Measurements from ENCODE around the gene PCDHGA11. TPM values are rescaled to one million over a fixed set of nuclear protein-coding genes. Genes with fewer than 3 reads are reported as not detected.
"Not testable (repeated sequence)": the region's sequence is repeated elsewhere in the genome, so short reads cannot be mapped to it uniquely, and the experiment has no call there.

PCDHGA11 gene
- polyA plus RNA-seq (ENCODE audit: insufficient read length in 4 of 4), result 1 to 10 TPM; 4.4 to 5.5 (median 4.9) TPM

DNA sequence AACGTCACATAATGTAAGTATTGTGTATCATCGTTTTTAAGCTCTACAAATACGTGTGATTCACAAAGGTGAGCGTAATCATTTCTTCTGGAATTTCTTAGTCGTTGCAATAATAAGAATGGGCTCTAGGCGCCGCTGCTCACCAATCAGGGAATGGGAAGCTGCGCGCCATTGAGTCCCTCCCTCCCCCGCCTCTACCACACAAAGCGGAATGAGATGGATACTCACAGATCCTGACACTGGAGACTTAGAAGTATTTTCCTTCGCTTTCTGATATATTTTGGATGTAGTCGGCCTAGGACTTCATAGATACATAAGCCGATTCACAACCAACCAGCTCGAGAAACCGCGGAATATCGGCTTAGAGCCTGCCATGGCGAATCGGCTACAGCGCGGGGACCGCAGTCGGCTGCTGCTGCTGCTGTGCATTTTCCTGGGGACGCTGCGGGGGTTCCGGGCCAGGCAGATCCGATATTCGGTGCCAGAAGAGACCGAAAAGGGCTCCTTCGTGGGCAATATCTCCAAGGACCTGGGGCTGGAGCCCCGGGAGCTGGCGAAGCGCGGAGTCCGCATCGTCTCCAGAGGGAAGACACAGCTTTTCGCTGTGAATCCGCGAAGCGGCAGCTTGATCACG, at the start of gene PCDHGA11:
Gene PCDHGA11, plus strand, starts transcription at position 197 of the 634 bp plus-strand sequence. Its CDS starts 177 bp downstream, at position 374.
- DNase-seq (ENCODE audit: low read depth in 4 of 4, low spot score in 3 of 4), result no peak

DNA sequence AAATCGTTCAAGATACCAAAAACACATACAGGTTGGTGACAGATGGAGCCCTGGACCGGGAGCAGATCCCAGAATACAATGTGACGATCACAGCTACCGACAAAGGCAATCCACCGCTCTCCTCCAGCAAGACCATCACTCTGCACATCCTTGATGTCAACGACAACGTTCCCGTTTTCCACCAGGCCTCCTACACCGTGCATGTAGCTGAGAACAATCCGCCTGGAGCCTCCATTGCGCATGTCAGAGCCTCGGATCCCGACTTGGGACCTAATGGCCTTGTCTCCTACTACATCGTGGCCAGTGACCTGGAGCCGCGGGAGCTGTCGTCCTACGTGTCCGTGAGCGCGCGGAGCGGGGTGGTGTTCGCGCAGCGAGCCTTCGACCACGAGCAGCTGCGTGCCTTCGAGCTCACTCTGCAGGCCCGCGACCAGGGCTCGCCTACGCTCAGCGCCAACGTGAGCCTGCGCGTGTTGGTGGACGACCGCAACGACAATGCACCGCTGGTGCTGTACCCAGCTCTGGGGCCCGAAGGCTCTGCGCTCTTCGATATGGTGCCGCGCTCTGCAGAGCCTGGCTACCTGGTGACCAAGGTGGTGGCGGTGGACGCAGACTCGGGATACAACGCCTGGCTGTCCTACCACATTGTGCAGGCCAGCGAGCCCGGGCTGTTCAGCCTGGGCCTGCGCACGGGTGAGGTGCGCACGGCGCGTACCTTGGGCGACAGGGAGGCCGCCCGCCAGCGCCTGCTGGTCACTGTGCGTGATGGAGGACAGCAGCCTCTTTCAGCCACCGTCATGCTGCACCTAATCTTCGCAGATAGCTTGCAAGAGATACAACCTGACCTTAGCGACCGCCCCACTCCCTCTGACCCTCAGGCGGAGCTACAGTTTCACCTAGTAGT, 49.0 kb upstream of the PCDHGA11 start:
- no peak for DNase-seq (ENCODE audit: low read depth in 4 of 4, low spot score in 3 of 4)

DNA sequence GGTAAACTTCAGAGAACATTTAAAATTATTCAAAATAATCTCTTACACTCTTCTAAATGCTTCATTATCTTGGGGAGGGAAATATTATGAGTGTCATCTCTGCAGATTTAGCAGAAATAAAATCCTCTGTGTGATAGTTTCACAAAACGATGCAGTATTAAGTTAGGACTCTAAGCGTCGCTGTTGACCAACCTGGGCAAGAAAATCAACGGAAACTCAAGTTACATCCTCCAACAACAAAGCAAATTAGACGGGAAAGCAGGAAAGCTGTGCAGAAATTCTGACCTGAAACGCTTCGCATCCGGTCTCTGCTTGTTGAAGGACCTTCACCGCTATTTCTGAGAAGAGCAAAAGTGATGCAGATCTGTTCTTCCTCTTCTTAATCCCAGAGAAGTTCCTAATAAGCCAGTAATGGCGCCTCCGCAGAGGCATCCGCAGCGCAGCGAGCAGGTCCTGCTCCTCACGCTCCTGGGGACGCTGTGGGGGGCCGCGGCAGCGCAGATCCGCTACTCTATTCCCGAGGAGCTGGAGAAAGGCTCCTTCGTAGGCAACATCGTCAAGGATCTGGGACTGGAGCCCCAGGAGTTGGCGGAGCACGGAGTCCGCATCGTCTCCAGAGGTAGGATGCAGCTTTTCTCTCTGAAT, 47.1 kb upstream of the PCDHGA11 start, which contains the start of gene PCDHGA6:
Gene PCDHGA6, plus strand, starts transcription at position 219 of the 645 bp plus-strand sequence. Its CDS starts 193 bp downstream, at position 412.
- no peak for DNase-seq (ENCODE audit: low read depth in 4 of 4, low spot score in 3 of 4)

DNA sequence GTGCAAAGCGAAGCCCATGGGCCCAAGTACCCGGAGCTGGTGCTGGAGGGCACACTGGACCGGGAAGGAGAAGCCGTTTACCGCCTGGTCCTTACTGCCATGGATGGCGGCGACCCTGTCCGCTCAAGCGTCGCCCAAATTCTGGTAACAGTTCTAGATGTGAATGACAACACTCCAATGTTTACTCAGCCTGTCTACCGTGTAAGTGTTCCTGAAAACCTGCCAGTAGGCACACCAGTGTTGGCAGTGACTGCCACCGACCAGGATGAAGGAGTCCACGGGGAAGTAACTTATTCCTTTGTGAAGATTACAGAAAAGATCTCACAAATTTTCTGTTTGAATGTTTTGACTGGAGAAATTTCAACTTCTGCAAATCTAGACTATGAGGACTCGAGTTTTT, 46.2 kb upstream of the PCDHGA11 start:
- DNase-seq (ENCODE audit: low read depth in 4 of 4, low spot score in 3 of 4), result no peak

DNA sequence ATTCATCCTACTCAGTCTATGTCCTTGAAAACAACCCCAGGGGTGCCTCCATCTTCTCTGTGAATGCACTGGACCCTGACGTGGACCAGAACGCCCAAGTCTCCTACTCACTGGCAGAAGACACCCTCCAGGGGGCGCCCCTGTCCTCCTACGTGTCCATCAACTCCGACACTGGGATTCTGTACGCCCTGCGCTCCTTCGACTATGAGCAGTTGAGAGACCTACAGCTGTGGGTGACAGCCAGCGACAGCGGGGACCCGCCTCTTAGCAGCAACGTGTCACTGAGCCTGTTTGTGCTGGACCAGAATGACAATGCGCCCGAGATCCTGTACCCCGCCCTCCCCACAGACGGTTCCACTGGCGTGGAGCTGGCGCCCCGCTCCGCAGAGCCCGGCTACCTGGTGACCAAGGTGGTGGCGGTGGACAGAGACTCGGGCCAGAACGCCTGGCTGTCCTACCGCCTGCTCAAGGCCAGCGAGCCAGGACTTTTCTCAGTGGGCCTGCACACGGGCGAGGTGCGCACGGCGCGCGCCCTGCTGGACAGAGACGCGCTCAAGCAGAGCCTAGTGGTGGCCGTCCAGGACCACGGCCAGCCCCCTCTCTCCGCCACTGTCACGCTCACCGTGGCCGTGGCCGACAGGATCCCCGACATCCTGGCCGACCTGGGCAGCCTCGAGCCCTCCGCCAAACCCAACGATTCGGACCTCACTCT, 45.3 kb upstream of the PCDHGA11 start:
- DNase-seq (ENCODE audit: low read depth in 4 of 4, low spot score in 3 of 4), result not testable (repeated sequence)

DNA sequence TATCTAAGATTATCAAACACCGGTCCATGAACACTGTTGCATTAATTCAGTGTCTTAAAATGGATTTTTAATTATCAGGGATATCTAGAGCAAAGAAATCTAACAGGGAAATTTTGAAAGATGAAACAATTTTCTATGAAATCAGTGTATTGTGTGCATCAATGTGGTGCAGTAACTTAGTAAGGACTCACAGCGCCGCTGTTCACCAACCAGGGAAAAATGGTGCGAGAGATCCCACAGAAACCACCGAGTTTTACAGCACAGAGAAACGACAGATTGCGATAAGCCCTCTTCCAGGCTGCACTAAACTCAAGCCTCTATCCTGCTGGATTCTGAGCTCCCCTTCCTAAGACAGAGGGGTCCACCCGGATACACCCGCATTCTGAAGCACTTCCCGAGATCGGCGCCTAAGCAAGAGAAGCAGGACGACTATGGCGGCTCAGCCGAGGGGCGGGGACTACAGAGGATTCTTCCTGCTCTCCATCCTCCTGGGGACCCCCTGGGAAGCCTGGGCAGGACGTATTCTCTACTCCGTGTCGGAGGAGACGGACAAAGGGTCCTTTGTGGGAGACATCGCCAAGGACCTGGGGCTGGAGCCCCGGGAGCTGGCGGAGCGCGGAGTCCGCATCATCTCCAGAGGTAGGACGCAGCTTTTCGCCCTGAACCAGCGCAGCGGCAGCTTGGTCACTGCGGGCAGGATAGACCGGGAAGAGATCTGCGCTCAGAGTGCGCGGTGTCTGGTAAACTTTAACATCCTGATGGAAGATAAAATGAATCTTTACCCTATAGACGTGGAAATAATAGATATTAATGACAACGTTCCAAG, 38.2 kb upstream of the PCDHGA11 start, which contains the start of gene PCDHGA7:
Gene PCDHGA7, plus strand, starts transcription at position 274 of the 826 bp plus-strand sequence. Its CDS starts 158 bp downstream, at position 432.
- no peak for DNase-seq (ENCODE audit: low read depth in 4 of 4, low spot score in 3 of 4)

DNA sequence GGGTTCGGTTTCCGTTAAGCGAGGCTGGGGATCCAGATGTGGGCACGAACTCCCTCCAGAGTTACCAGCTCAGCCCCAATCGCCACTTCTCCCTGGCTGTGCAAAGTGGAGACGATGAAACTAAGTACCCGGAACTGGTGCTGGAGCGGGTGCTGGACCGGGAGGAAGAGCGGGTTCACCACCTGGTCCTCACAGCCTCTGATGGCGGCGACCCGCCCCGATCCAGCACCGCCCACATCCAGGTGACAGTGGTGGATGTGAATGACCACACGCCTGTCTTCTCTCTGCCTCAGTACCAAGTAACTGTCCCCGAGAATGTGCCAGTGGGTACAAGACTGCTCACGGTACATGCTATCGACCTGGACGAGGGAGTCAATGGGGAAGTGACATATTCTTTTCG, 37.5 kb upstream of the PCDHGA11 start:
- DNase-seq (ENCODE audit: low read depth in 4 of 4, low spot score in 3 of 4), result no peak

DNA sequence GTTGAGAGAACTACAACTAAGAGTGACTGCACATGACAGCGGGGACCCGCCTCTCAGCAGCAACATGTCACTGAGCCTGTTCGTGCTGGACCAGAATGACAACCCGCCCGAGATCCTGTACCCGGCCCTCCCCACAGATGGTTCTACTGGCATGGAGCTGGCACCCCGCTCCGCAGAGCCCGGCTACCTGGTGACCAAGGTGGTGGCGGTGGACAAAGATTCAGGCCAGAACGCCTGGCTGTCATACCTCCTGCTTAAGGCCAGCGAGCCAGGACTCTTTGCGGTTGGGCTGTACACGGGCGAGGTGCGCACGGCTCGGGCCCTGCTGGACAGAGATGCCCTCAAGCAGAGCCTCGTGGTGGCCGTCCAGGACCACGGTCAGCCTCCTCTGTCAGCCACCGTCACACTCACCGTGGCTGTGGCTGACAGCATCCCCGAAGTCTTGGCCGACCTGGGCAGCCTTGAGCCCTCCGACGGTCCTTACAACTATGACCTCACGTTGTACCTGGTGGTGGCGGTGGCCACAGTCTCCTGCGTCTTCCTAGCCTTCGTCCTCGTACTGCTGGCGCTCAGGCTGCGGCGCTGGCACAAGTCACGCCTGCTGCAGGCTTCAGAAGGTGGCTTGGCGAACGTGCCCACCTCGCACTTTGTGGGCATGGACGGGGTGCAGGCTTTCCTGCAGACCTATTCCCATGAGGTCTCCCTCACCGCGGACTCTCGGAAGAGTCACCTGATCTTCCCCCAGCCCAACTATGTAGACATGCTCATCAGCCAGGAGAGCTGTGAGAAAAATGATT, 36.2 kb upstream of the PCDHGA11 start:
- no peak for DNase-seq (ENCODE audit: low read depth in 4 of 4, low spot score in 3 of 4)

DNA sequence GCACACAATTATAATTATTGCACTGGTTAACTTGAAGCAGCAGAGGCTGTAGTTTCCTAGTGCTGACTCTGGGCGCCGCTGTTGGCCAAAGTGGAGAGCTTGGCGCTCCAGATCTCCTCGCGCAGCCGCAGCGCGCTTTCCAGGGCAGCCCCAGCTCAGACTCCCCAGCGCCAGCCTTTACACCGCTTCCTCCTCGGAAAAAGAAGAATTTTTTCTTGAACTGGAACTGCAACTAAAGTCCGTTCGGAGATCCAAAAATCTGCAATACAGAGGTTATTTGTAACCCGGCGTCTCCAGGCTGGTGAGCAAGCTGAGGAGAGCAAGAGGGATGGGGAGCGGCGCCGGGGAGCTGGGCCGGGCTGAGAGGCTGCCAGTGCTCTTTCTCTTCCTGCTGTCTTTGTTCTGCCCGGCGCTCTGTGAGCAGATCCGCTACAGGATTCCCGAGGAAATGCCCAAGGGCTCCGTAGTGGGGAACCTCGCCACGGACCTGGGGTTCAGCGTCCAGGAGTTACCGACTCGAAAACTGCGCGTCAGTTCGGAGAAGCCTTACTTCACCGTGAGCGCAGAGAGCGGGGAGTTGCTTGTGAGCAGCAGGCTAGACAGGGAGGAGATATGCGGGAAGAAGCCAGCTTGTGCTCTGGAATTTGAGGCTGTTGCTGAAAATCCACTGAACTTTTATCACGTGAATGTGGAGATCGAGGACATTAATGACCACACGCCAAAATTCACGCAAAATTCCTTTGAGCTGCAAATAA, 33.1 kb upstream of the PCDHGA11 start, which contains the start of gene PCDHGB4:
Gene PCDHGB4, plus strand, starts transcription at position 142 of the 755 bp plus-strand sequence. Its CDS starts 187 bp downstream, at position 329.
- DNase-seq (ENCODE audit: low read depth in 4 of 4, low spot score in 3 of 4), result not testable (repeated sequence)

DNA sequence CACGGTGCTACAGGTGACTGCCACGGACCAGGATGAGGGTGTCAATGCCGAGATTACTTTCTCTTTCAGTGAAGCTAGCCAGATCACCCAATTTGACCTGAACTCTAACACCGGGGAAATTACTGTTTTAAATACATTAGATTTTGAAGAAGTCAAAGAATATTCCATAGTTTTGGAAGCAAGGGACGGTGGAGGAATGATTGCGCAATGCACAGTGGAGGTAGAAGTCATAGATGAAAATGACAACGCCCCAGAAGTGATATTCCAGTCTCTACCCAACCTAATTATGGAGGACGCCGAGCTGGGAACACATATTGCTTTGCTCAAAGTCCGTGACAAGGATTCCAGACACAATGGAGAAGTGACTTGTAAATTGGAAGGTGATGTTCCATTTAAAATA, 32.2 kb upstream of the PCDHGA11 start:
- DNase-seq (ENCODE audit: low read depth in 4 of 4, low spot score in 3 of 4), result no peak

DNA sequence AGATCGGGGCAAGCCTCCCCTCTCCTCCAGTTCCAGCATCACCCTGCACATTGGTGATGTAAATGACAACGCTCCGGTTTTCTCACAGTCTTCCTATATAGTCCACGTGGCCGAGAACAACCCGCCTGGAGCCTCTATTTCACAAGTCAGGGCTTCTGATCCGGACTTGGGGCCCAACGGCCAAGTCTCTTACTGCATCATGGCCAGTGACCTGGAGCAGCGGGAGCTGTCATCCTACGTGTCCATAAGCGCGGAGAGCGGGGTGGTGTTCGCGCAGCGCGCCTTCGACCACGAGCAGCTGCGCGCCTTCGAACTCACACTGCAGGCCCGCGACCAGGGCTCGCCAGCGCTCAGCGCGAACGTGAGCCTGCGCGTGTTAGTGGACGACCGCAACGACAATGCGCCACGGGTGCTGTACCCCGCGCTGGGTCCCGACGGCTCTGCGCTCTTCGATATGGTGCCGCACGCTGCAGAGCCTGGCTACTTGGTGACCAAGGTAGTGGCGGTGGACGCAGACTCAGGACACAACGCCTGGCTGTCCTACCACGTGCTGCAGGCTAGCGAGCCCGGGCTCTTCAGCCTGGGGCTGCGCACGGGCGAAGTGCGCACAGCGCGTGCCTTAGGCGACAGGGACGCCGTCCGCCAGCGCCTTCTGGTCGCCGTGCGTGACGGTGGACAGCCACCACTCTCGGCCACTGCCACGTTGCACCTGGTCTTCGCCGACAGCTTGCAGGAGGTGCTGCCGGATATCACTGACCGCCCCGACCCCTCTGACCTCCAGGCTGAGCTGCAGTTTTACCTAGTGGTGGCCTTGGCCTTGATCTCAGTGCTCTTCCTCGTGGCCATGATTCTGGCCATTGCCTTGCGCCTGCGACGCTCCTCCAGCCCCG, 31.5 kb upstream of the PCDHGA11 start:
- no peak for DNase-seq (ENCODE audit: low read depth in 4 of 4, low spot score in 3 of 4)

DNA sequence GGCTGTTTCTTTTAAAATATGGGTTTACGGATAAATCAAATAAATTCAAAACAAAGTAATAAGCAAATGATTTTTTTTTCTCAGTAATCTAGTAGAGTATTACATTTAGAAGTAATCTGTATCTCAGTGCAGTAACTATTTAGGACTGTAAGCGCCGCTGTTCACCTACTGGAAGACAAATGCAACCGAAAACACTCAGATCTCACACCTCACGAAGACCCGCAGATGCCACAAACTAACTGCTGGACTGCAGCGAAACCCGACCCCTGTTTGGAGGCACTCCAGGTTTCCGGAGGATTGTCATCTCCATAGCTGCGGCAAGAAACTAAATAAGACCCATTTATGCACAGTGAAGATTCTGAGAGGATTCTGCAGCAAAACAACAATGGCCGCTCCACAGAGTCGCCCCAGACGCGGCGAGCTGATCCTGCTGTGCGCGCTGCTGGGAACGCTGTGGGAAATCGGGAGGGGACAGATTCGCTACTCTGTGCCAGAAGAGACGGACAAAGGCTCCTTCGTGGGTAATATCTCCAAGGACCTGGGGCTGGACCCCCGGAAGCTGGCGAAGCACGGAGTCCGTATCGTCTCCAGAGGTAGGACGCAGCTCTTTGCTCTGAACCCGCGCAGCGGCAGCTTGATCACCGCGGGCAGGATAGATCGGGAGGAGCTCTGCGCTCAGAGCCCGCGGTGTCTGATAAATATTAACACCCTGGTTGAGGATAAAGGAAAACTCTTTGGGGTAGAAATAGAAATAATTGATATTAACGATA, 28.2 kb upstream of the PCDHGA11 start, which contains the start of gene PCDHGA8:
Gene PCDHGA8, plus strand, starts transcription at position 205 of the 770 bp plus-strand sequence. Its CDS starts 181 bp downstream, at position 386.
- DNase-seq (ENCODE audit: low read depth in 4 of 4, low spot score in 3 of 4), result no peak

DNA sequence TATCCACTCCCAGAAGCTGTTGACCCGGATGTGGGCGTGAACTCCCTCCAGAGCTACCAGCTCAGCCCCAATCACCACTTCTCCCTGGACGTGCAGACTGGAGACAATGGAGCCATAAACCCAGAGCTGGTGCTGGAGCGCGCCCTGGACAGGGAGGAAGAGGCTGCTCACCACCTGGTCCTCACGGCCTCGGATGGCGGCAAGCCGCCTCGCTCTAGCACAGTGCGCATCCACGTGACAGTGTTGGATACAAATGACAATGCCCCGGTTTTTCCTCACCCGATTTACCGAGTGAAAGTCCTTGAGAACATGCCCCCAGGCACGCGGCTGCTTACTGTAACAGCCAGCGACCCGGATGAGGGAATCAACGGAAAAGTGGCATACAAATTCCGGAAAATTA, 27.6 kb upstream of the PCDHGA11 start:
- DNase-seq (ENCODE audit: low read depth in 4 of 4, low spot score in 3 of 4), result no peak

DNA sequence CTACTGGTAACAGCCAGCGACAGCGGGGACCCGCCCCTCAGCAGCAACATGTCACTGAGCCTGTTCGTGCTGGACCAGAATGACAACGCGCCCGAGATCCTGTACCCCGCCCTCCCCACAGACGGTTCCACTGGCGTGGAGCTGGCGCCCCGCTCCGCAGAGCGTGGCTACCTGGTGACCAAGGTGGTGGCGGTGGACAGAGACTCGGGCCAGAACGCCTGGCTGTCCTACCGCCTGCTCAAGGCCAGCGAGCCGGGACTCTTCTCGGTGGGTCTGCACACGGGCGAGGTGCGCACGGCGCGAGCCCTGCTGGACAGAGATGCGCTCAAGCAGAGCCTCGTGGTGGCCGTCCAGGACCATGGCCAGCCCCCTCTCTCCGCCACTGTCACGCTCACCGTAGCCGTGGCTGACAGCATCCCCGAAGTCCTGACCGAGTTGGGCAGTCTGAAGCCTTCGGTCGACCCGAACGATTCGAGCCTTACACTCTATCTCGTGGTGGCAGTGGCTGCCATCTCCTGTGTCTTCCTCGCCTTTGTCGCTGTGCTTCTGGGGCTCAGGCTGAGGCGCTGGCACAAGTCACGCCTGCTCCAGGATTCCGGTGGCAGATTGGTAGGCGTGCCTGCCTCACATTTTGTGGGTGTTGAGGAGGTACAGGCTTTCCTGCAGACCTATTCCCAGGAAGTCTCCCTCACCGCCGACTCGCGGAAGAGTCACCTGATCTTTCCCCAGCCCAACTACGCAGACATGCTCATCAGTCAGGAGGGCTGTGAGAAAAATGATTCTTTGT, 26.3 kb upstream of the PCDHGA11 start:
- not testable (repeated sequence) for DNase-seq (ENCODE audit: low read depth in 4 of 4, low spot score in 3 of 4)
